AG10803 (cell line): ENCODE results near the gene HLA-DOB.

Experiments used
- DNase-seq: peaks from one replicate; pipeline ENCODE4 v3.0.0; 2010; ENCODE audit warnings: low read depth
- H3K4me3 ChIP-seq: 2 replicates; pipeline ENCODE4 v1.5.1; 2011; ENCODE audit warnings: mild to moderate bottlenecking, low read length, control low read depth
- TF ChIP-seq, protein P1 (sequence below): conservative IDR thresholded peaks from 2 replicates; pipeline ENCODE4 v1.5.1; 2011; ENCODE audit warnings: mild to moderate bottlenecking, low read length, control low read depth, inconsistent platforms

HLA-DOB gene

DNA sequence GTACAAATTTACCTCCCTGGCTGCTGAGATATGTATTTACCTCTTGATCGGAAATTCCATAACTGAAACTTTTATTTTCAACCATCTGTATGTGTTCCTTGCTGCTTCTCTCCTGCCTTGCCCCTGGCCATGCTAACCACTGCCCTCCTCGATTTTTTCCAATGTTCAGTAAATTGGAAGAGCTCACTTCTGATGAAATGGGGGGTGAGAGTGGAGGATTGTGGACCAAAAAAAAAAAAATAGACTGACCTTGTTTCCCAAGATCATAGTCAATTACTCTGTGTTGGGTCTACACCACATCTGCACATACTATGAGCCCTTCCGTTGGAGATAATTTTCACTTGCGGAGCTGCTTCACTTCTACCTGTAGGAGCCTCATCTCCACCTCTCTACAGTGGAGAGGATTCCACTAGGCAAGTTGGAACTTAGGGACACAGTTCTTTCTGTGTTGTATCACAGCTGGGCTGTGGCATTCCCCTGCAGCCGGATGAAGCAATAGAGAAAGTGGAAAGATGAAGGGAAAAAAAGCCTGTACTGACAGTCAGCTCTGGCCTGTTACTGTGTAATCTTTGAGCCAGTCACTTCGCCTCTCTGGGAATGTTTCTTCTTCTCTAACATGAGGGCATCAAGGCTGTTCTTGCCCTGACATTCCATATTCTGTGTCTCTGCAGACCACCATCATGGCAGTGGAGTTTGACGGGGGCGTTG is 38.8 kb upstream of the HLA-DOB start:
- no peak for DNase-seq
- H3K4me3 ChIP-seq = no peak overlapping the region
- TF ChIP-seq, protein P1, sequence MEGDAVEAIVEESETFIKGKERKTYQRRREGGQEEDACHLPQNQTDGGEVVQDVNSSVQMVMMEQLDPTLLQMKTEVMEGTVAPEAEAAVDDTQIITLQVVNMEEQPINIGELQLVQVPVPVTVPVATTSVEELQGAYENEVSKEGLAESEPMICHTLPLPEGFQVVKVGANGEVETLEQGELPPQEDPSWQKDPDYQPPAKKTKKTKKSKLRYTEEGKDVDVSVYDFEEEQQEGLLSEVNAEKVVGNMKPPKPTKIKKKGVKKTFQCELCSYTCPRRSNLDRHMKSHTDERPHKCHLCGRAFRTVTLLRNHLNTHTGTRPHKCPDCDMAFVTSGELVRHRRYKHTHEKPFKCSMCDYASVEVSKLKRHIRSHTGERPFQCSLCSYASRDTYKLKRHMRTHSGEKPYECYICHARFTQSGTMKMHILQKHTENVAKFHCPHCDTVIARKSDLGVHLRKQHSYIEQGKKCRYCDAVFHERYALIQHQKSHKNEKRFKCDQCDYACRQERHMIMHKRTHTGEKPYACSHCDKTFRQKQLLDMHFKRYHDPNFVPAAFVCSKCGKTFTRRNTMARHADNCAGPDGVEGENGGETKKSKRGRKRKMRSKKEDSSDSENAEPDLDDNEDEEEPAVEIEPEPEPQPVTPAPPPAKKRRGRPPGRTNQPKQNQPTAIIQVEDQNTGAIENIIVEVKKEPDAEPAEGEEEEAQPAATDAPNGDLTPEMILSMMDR = no peak

DNA sequence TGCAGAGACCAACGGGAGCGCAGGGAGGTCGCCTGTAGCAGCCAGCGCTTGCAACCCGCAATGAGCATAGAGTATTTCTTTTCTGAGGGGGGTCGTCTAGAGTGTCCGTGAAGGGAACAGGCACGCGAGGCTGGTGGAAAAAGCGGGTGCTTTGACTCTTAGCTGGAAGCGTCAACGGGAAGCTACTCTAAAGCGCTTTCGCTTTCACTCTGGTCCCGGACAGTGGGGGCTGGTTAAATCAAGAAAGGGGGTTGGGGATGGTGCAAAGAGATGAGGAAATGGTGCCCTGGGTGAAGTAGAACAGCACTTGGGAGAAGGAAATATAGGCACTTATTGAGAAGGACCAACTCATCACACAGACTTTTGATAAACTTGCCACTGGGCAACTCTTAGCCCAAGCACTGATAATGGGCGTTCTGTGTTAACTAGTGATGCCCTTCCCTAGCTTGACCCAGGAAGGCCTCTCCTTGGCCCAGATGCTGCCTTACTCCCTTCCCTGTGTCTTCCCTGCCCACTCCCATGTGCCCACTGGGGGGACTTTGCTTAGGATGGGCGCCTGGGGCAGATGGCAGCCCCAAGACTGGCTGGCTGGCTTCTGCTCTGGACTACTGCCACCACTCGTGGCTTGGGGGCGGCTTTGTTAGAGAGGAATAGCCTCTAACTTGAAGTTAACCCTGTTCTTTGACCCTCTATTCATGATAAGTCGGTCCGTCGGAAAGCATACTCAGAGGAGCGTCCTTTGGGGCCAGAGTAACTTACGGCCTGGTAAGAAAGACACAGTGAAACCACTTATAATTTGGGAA is 37.8 kb upstream of the HLA-DOB start:
- peak overlapping the region; percentile 89 for H3K4me3 ChIP-seq
- TF ChIP-seq, protein P1 = no peak
- peak; percentile 25 for DNase-seq

DNA sequence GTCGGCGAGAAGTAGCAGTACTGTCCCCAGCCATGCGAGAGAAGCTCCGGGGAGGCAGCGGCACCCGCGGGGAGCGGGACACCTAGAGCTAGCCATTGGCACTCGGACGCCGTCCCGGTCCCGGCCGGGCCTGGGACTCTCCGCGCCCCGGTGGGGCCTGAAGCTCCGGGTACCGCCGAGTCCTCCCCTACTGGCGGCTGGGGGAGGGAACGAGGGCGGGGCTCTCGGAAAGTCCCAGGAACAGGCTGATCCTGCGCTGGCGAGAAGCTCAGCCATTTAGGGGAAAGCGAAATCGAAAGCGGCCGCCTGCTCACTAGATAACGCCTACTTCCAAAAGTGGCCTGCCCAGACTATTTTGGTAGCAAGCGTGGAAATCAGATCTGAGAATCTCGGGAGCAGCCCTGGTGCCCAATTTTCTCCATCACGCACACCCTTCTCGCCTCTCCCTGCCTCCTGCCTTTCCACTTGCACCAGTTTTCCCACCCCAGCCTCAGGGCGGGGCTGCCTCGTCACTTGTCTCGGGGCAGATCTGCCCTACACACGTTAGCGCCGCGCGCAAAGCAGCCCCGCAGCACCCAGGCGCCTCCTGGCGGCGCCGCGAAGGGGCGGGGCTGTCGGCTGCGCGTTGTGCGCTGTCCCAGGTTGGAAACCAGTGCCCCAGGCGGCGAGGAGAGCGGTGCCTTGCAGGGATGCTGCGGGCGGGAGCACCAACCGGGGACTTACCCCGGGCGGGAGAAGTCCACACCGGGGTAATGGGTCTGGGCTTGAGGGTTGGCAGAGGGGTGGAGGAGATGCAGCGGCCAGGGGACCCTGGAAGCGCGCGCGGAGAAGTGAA is 37.0 kb upstream of the HLA-DOB start, which contains the start of the genes PSMB9 and TAP1:
Gene PSMB9, plus strand, starts transcription at position 652 of the 835 bp plus-strand sequence. Its CDS starts 38 bp downstream, at position 690.
Gene TAP1, minus strand, starts transcription at position 164 of the 835 bp plus-strand sequence. Its CDS starts 68 bp downstream, at position 96.
- peak within 1 kb of the TSS; percentile 89 for H3K4me3 ChIP-seq
- peak; percentile 90 for DNase-seq
- TF ChIP-seq, protein P1 = peak; percentile 58

DNA sequence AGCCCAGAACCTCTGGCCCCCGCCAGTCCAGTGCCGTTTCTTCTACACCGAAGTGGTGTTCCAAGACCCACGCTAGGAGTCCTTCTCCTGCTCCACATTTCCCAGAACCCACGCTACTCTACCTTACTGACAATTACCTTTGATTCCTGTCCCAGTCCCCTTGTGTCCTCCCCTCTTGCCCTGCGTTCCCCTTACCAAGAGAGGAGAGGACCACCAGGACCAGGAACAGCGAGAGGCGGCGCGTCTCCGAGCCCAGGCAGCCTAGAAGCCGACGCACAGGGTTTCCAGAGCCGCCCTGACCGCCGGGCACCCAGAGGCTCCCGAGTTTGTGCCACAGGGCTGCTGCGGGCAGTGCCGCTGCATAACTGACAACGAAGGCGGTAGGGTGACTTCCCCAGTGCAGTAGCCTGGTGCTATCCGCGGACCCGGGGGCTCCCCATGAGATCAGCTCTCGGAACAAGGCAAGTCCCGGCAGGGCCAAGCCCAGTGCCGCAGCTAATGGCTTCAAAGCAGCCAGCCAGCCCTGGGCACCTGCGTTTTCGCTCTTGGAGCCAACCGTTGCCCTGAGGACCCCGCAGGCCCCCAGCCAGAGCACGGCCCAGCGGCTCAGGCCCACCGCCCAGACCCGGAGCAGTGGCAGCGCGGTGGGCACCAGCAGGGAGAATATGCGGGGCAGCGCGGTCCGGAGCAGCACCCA is 36.2 kb upstream of the HLA-DOB start:
- DNase-seq = peak; percentile 31
- peak overlapping the region; percentile 89 for H3K4me3 ChIP-seq
- TF ChIP-seq, protein P1 = no peak

DNA sequence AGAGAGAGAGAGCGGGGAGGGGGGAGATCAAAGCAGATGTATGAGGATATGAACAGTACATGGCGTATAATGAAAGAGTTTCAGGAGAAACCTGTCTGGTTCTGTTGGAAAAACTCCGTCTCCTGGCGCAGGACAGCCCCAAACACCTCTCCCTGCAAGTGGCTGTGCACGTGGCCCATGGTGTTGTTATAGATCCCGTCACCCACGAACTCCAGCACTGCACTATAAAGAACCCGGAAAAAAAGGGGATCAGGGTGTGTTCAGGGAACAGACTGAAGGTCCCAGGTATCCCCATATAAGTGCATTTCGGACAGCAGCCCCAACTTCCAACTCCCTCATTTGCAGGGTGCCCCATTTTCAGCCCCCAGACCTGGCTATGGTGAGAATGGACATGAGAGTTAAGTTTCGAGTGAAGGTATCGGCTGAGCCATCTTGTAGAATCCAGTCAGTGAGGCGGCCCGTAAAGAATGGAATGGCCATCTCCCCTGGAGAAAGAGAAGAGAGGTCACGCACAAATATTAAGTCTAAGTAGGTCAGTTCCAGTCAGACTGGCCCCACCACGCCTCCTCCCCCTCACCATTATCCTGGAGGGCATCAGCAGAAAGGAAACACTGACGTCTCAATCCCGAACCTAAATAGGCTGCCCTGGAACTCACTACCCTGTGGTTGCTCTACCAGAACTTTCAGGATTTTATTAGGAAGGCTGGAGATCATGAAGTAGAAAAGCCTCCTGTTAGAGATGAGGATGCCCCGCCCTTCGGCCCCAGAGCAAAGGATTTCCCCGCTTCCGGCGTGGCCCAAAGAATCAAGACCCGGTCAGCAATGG is 35.4 kb upstream of the HLA-DOB start:
- TF ChIP-seq, protein P1 = no peak
- peak overlapping the region; percentile 89 for H3K4me3 ChIP-seq
- peak; percentile 22 for DNase-seq

DNA sequence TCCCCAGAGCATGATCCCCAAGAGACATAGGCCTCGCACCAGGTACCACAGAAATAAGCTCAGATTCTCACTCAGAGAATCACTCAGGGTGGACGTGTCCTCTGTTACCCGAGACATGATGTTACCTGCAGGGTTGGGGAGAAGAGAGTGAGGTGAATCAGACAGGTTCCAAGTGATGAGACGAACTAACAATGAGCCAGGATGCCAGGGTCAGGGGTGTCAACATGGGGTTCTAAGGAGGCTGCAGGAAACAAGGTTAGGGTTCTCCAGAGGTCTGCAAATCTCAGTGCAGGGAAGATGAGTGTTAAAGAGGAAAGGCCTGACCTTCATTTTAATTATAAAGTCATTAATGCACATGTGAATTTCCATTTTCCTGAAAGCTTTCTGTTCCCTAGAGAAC is 34.2 kb upstream of the HLA-DOB start:
- H3K4me3 ChIP-seq = no peak overlapping the region

More for the DNA sequence above, 34.2 kb upstream of the HLA-DOB start:
- DNase-seq = no peak
- TF ChIP-seq, protein P1 = no peak
